GM23338 (cell line): ENCODE results near the gene SLC36A2.

Experiments
- CREB1 ChIP-seq: fragments of 250-450 bp; sonication (Bioruptor Pico); IDR thresholded peaks from 2 replicates; pipeline ENCODE4 v1.5.0; 2020; ENCODE audit warnings: low read depth, mild to moderate bottlenecking, moderate library complexity
- CTCF ChIP-seq, 2 experiments: fragments of 200-600 bp in 1 of 2; sonication (generic) in 1 of 2; conservative IDR thresholded peaks; 2 replicates each; pipeline versions ENCODE4 v1.5.1 to v1.6.1; 2016 to 2017; ENCODE audit warnings: antibody characterized with exemption in 2 of 2, low read depth in 2 of 2, mild to moderate bottlenecking in 2 of 2, moderate library complexity in 1 of 2
- ETS1 ChIP-seq: IDR thresholded peaks from 2 replicates; pipeline ENCODE4 v1.6.1; 2016; ENCODE audit warnings: antibody characterized with exemption
- EZH2 ChIP-seq: fragments of 200-600 bp; sonication (generic); IDR thresholded peaks from one replicate; pipeline ENCODE4 v1.8.0; 2017; ENCODE audit warnings: antibody characterized with exemption, mild to moderate bottlenecking, low read depth; ENCODE audit not compliant: unreplicated experiment
- EZH2phosphoT487 ChIP-seq: fragments of 200-600 bp; sonication (generic); IDR thresholded peaks from one replicate; pipeline ENCODE4 v1.8.1; 2018; ENCODE audit warnings: antibody characterized with exemption; ENCODE audit not compliant: unreplicated experiment
- JUNB ChIP-seq: IDR thresholded peaks from one replicate; pipeline ENCODE4 v1.6.1; 2016; ENCODE audit warnings: antibody characterized with exemption; ENCODE audit not compliant: unreplicated experiment
- NANOG ChIP-seq: IDR thresholded peaks from 2 replicates; pipeline ENCODE4 v1.6.1; 2016; ENCODE audit warnings: antibody characterized with exemption, borderline replicate concordance
- POLR2AphosphoS5 ChIP-seq: IDR thresholded peaks from 2 replicates; pipeline ENCODE4 v1.6.1; 2016; ENCODE audit warnings: antibody characterized with exemption, low read depth
- REST ChIP-seq: IDR thresholded peaks from one replicate; pipeline ENCODE4 v1.6.1; 2018; ENCODE audit warnings: antibody characterized with exemption; ENCODE audit not compliant: unreplicated experiment
- ZNF114 ChIP-seq: fragments of 250-450 bp; sonication (Bioruptor Pico); IDR thresholded peaks from 2 replicates; pipeline ENCODE4 v1.5.0; 2020; ENCODE audit warnings: mild to moderate bottlenecking, moderate library complexity
- ZNF331 ChIP-seq: fragments of 250-450 bp; sonication (Bioruptor Pico); IDR thresholded peaks from 2 replicates; pipeline ENCODE4 v1.5.0; 2020; ENCODE audit warnings: low read depth, mild to moderate bottlenecking, moderate library complexity

DNA sequence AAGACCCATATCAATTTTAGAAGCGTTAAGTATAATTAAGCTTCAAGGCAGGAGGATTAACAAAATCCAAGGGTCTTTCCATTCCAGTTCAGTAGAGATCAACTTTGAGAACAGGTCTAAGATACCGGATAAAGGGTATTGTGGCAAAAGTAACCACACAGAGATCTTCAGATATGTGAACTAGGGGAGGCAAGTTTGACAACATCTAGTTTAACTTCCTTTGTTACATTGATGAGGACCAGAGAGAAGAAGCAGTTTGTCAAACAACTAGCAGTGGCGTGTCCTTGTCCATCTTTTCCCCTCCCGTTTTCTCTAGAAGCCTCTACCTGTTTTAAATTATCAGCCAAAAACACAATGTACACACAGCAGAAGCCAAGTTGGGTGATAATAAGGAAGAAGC lies 8.6 kb downstream of the SLC36A2 start:
- TF ChIP-seq CTCF (conservative IDR thresholded peaks at IDR 0.05; ENCODE audit: low read depth in 2 of 2) (no peak), EZH2 (no peak), REST (no peak), POLR2AphosphoS5 (no peak), ZNF114 (CRISPR knock-in tag) (no peak), CREB1 (no peak), EZH2phosphoT487 (no peak), NANOG (no peak), JUNB (no peak), ZNF331 (CRISPR knock-in tag) (no peak), ETS1 (no peak)
